ENCODE data around the gene TMEM94. TPM values are rescaled to one million over a fixed set of nuclear protein-coding genes. Genes with fewer than 3 reads are reported as not detected.

The TMEM94 gene
- total RNA-seq, 4 donors from 2014 or later: 56.5 to 85.5 (median 60.0) TPM

- Histone ChIP-seq H3K36me3 (peaks cover 0 to 27% of the 10 kb centered on the region in 2 donors), H3K4me3 (peak overlapping the region in 3 of 4 donors; percentile 4 to 29 (median 25))
- DNase-seq: no peak
Measured at GRCh38 chr17:75508931-75509361, 52.5 kb downstream of the TMEM94 start.

GRCh38 chr17:75509528-75510258 lies 53.3 kb downstream of the TMEM94 start:
- peak overlapping the region in 3 of 4 donors; percentile 4 to 29 (median 25) for H3K4me3 ChIP-seq
- in situ Hi-C loops (cut with MboI; ENCODE audit: low sequenced_read_pairs in 4 of 4): loop anchor here (5.0 to 10.0 kb wide), 2 partner anchors 82 to 85 kb away; no protein-coding TSS in a partner anchor
- peak in 1 of 2 donors; percentile 27 for DNase-seq

More at GRCh38 chr17:75508931-75509361, 52.5 kb downstream of the TMEM94 start:
- peaks cover 35 to 42% of the 10 kb centered on the region in 2 donors for H3K4me1 ChIP-seq
- TF ChIP-seq CTCF (IDR thresholded peaks at IDR 0.05 in 4 of 5, conservative IDR thresholded peaks at IDR 0.05 in 1 of 5) (no peak), POLR2A (IDR thresholded peaks at IDR 0.05) (no peak)
- in situ Hi-C loops (cut with MboI; ENCODE audit: low sequenced_read_pairs in 4 of 4) (no loop called here), intact Hi-C loops (cut with DNase I; ENCODE audit: low total_unique reads) (no loop called here)
- H3K9me3 ChIP-seq: no peaks in the 10 kb centered on the region
- no peaks in the 10 kb centered on the region for H3K27me3 ChIP-seq
- no peak for ATAC-seq
- H3K27ac ChIP-seq: peak overlapping the region; percentile 62 to 94 (median 82)

DNA sequence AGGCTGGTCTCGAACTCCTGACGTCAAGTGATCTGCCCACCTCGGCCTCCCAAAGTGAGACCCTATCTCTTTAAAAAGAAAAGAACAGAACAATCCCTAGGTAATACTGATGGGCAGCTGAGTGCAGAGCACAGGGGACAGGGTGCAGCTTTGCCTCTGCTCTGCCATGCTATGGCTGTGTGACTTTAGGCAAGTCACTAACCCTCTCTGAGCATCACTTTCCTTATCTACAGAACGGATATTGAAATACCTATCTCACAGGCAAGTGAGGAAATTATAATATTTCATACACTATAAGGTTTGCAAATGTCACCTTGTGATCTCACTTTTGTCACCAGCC lies 54.8 kb downstream of the TMEM94 start:
- H3K27me3 ChIP-seq: no peaks in the 10 kb centered on the region
- in situ Hi-C loops (cut with MboI; ENCODE audit: low sequenced_read_pairs in 4 of 4) (loop anchor here (5.0 to 10.0 kb wide), 2 partner anchors 84 to 86 kb away; no protein-coding TSS in a partner anchor), intact Hi-C loops (cut with DNase I; ENCODE audit: low total_unique reads) (loop anchor here (10.0 kb wide), 2 partner anchors 216 to 246 kb away; partner anchors contain the start of genes GGA3 and MRPS7)
- no peak for DNase-seq
- no peaks in the 10 kb centered on the region for H3K9me3 ChIP-seq
- peaks cover 0 to 13% of the 10 kb centered on the region in 2 donors for H3K36me3 ChIP-seq
- no peak for ATAC-seq
- H3K27ac ChIP-seq: peak overlapping the region; percentile 91 to 95 (median 93)
- H3K4me3 ChIP-seq: peak overlapping the region in 3 of 4 donors; percentile 35 to 95 (median 81)
- no peak for TF ChIP-seq POLR2A (IDR thresholded peaks at IDR 0.05)
- no peak for TF ChIP-seq CTCF (IDR thresholded peaks at IDR 0.05 in 4 of 5, conservative IDR thresholded peaks at IDR 0.05 in 1 of 5)
- H3K4me1 ChIP-seq: peaks cover 42 to 50% of the 10 kb centered on the region in 2 donors

More at GRCh38 chr17:75509528-75510258, 53.3 kb downstream of the TMEM94 start:
- H3K27me3 ChIP-seq: no peaks in the 10 kb centered on the region
- H3K27ac ChIP-seq: peak overlapping the region; percentile 91 to 95 (median 93)
- TF ChIP-seq POLR2A (IDR thresholded peaks at IDR 0.05): peak in 1 of 2 donors; percentile 47
- TF ChIP-seq CTCF (IDR thresholded peaks at IDR 0.05 in 4 of 5, conservative IDR thresholded peaks at IDR 0.05 in 1 of 5): no peak
- H3K4me1 ChIP-seq: peaks cover 42 to 49% of the 10 kb centered on the region in 2 donors
- peaks cover 0 to 27% of the 10 kb centered on the region in 2 donors for H3K36me3 ChIP-seq
- H3K9me3 ChIP-seq: no peaks in the 10 kb centered on the region
- intact Hi-C loops (cut with DNase I; ENCODE audit: low total_unique reads): loop anchor here (10.0 kb wide), 2 partner anchors 215 to 245 kb away; partner anchors contain the start of genes GGA3 and MRPS7
- ATAC-seq: peak; percentile 25 to 27

GRCh38 chr17:75511610-75512575 lies 55.5 kb downstream of the TMEM94 start:
- no peak for ATAC-seq
- no peak for TF ChIP-seq CTCF (IDR thresholded peaks at IDR 0.05 in 4 of 5, conservative IDR thresholded peaks at IDR 0.05 in 1 of 5)
- peak in 1 of 2 donors; percentile 7 for TF ChIP-seq POLR2A (IDR thresholded peaks at IDR 0.05)
- H3K27ac ChIP-seq: peak overlapping the region; percentile 91 to 95 (median 93)
- no peak for DNase-seq
- in situ Hi-C loops (cut with MboI; ENCODE audit: low sequenced_read_pairs in 4 of 4) (loop anchor here (5.0 to 10.0 kb wide), 2 partner anchors 85 to 87 kb away; no protein-coding TSS in a partner anchor), intact Hi-C loops (cut with DNase I; ENCODE audit: low total_unique reads) (loop anchor here (10.0 kb wide), 2 partner anchors 217 to 247 kb away; partner anchors contain the start of genes GGA3 and MRPS7)
- H3K27me3 ChIP-seq: no peaks in the 10 kb centered on the region
- peaks cover 42 to 53% of the 10 kb centered on the region in 2 donors for H3K4me1 ChIP-seq
- H3K4me3 ChIP-seq: peak overlapping the region; percentile 35 to 95 (median 87)
- peaks cover 0 to 7% of the 10 kb centered on the region in 2 donors for H3K36me3 ChIP-seq
- no peaks in the 10 kb centered on the region for H3K9me3 ChIP-seq
